HG03045 (cell line): ENCODE results near the gene GPR143.
A peak's percentile ranks its signal among the peaks of the same experiment; 100 is the strongest.

Experiments used
- ATAC-seq: cut with Tn5 transposase; IDR thresholded peaks from one replicate; pipeline ENCODE4 v1.9.1; 2021; ENCODE audit warnings: mild to moderate bottlenecking, moderate library complexity; ENCODE audit not compliant: unreplicated experiment

GPR143 gene

DNA sequence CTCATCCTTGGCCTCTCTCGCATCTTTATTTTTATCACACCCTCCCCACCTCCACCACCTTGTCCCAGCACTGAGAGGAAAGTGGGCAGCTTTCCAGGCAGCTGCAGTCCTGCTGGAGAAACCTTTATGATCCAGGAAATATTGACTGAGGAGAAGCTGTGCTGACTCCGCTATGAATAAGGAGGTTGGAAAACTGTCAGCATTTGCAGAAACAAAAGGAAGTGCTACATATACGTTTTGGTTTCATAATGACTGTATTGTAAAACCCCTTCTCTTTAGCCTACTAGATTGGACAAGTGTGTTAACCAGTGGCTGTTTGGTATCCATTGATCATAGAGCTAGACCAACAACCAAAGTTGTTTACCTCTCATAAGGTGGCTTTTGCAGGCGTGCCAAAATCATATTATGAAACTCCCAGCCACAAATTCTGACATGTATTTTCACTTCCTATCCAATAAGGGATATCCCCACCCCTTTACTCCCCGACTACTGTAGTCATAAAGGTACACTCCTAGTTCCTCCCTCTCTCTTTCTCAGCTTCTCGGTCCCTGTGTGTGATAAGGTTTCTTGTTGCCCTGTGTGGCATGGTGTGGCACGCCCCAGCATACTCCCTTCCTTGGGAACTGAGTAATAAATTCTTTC lies 88.4 kb downstream of the GPR143 start:
- ATAC-seq, result peak; percentile 97

DNA sequence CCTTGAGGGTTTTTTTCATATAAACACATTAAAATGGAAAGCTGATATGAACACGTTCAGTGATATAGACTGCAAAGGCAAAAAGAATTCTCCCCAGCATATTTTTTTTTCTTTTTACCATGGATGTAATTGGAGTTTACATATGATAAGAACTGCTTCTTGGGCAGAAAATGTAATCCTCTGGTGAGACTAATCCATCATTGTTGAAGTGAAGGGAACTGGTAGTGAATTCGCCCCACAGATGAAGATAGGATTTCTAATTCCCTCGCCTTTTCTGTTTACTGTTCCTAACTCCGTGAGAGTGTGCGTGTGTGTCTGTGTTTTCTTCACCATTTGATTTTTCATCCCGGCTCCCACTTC lies 88.9 kb downstream of the GPR143 start:
- peak; percentile 1 for ATAC-seq

DNA sequence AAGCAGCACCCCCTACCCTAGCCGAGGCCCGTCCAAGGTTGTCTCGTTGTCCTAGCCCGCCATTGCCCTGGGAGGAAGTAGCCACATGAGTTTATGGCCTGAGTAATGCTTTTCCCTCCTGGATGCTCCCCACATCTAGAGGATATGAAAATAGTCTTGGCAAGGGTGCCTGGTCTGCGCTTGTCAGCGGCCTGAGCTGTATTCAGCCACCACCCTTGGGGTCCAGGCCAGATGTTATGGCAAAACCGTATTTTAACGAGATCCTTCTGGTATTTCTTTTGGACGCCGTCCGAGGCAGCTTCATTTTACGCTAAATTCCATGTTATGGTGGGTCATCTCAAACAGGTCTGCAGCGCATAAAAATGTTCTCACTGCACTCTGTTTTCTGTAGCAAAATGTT lies 89.3 kb downstream of the GPR143 start:
- ATAC-seq, result no peak
